ENCODE measurements around the gene SCYL2. TPM values are rescaled to one million over a fixed set of nuclear protein-coding genes. Genes with fewer than 3 reads are reported as not detected.

Gene SCYL2
- polyA plus RNA-seq, 1 donor from 2014 or later = 101 TPM

DNA sequence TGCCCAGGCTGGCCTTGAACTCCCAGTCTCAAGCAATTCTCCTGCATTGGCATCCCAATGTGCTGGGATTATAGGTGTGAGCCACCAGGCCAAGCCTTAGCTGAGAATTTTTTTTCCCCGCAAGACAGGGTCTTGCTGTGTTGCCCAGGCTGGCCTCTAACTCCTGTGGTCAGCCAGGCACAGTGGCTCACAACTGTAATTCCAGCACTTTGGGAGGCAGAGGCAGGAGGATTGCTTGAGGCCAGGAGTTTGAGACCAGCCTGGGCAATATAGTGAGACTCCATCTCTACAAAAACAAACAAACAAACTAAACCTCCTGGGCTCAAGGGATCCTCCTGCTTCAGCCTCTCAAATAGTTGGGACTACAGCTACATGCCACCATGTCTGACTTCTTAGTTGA lies 27.4 kb upstream of the SCYL2 start:
- Histone ChIP-seq H3F3A (ENCODE audit: insufficient read depth, low read length, poor library complexity, severe bottlenecking) (no peaks in the 10 kb centered on the region), H3K9me2 (ENCODE audit: insufficient read depth, low read length) (no peaks in the 10 kb centered on the region), H3K36me3 (ENCODE audit: insufficient read depth, low read length) (no peaks in the 10 kb centered on the region), H3K4me2 (ENCODE audit: low read length) (no peak overlapping the region), H3K9ac (ENCODE audit: low read length) (no peak overlapping the region), H4K20me1 (ENCODE audit: insufficient read depth) (no peaks in the 10 kb centered on the region), H3K79me2 (replicated peaks; ENCODE audit: insufficient read depth, low read length) (no peaks in the 10 kb centered on the region), H3K27me3 (ENCODE audit: insufficient read depth, low read depth, low read length) (no peaks in the 10 kb centered on the region), H3K27ac (ENCODE audit: low read length) (no peak overlapping the region), H3K9me3 (ENCODE audit: low read length) (no peaks in the 10 kb centered on the region), H3K4me3 (ENCODE audit: low read length) (no peak overlapping the region), H2AFZ (ENCODE audit: low read depth, low read length) (no peak overlapping the region)
- no peak for TF ChIP-seq RAD21 (conservative IDR thresholded peaks at IDR 0.05)
- no peak for TF ChIP-seq SMC3 (conservative IDR thresholded peaks at IDR 0.05; ENCODE audit: poor library complexity)
- no peak for TF ChIP-seq EP300 (conservative IDR thresholded peaks at IDR 0.05; ENCODE audit: poor library complexity, severe bottlenecking)
- no peak for TF ChIP-seq TAF1 (IDR thresholded peaks at IDR 0.05; ENCODE audit: low read depth)
- TF ChIP-seq MXI1 (conservative IDR thresholded peaks at IDR 0.05; ENCODE audit: poor library complexity, severe bottlenecking) = no peak
- no peak for TF ChIP-seq EZH2 (IDR thresholded peaks at IDR 0.05; ENCODE audit: borderline replicate concordance, insufficient read depth, low read length, poor library complexity, severe bottlenecking)
- TF ChIP-seq, protein P1, sequence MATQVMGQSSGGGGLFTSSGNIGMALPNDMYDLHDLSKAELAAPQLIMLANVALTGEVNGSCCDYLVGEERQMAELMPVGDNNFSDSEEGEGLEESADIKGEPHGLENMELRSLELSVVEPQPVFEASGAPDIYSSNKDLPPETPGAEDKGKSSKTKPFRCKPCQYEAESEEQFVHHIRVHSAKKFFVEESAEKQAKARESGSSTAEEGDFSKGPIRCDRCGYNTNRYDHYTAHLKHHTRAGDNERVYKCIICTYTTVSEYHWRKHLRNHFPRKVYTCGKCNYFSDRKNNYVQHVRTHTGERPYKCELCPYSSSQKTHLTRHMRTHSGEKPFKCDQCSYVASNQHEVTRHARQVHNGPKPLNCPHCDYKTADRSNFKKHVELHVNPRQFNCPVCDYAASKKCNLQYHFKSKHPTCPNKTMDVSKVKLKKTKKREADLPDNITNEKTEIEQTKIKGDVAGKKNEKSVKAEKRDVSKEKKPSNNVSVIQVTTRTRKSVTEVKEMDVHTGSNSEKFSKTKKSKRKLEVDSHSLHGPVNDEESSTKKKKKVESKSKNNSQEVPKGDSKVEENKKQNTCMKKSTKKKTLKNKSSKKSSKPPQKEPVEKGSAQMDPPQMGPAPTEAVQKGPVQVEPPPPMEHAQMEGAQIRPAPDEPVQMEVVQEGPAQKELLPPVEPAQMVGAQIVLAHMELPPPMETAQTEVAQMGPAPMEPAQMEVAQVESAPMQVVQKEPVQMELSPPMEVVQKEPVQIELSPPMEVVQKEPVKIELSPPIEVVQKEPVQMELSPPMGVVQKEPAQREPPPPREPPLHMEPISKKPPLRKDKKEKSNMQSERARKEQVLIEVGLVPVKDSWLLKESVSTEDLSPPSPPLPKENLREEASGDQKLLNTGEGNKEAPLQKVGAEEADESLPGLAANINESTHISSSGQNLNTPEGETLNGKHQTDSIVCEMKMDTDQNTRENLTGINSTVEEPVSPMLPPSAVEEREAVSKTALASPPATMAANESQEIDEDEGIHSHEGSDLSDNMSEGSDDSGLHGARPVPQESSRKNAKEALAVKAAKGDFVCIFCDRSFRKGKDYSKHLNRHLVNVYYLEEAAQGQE (IDR thresholded peaks at IDR 0.05; ENCODE audit: borderline replicate concordance) = no peak
- TF ChIP-seq, protein P2, sequence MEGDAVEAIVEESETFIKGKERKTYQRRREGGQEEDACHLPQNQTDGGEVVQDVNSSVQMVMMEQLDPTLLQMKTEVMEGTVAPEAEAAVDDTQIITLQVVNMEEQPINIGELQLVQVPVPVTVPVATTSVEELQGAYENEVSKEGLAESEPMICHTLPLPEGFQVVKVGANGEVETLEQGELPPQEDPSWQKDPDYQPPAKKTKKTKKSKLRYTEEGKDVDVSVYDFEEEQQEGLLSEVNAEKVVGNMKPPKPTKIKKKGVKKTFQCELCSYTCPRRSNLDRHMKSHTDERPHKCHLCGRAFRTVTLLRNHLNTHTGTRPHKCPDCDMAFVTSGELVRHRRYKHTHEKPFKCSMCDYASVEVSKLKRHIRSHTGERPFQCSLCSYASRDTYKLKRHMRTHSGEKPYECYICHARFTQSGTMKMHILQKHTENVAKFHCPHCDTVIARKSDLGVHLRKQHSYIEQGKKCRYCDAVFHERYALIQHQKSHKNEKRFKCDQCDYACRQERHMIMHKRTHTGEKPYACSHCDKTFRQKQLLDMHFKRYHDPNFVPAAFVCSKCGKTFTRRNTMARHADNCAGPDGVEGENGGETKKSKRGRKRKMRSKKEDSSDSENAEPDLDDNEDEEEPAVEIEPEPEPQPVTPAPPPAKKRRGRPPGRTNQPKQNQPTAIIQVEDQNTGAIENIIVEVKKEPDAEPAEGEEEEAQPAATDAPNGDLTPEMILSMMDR (IDR thresholded peaks at IDR 0.05; ENCODE audit: poor library complexity, severe bottlenecking) = no peak
- TF ChIP-seq POLR2AphosphoS5 (IDR thresholded peaks at IDR 0.05) = no peak

DNA sequence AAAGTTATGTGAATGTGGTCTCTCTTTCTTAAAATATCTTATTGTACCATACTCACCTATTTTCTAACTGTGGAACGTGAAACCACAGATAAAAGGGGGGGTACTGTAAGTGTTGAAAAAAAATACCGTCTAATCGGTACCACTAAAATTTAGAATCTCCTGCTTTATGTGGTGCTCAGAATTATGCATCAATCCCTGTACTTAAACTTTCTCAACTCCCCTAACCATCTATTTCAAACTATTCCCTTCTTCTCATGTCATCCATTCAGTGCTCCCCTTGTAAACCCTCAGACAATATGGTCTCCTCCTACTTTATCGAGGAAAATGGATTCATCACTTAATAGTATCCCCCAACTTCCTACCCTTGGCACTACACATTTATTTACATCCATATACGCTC lies 23.8 kb upstream of the SCYL2 start:
- no peak overlapping the region for H2AFZ ChIP-seq (ENCODE audit: low read depth, low read length)
- no peak overlapping the region for H3K4me2 ChIP-seq (ENCODE audit: low read length)
- no peaks in the 10 kb centered on the region for H4K20me1 ChIP-seq (ENCODE audit: insufficient read depth)
- H3K79me2 ChIP-seq (replicated peaks; ENCODE audit: insufficient read depth, low read length) = no peaks in the 10 kb centered on the region
- no peak overlapping the region for H3K4me3 ChIP-seq (ENCODE audit: low read length)
- H3F3A ChIP-seq (ENCODE audit: insufficient read depth, low read length, poor library complexity, severe bottlenecking) = no peaks in the 10 kb centered on the region
- H3K27ac ChIP-seq (ENCODE audit: low read length) = no peak overlapping the region
- no peak for TF ChIP-seq EP300 (conservative IDR thresholded peaks at IDR 0.05; ENCODE audit: poor library complexity, severe bottlenecking)
- TF ChIP-seq, protein P1 (IDR thresholded peaks at IDR 0.05; ENCODE audit: borderline replicate concordance) = no peak
- H3K9ac ChIP-seq (ENCODE audit: low read length) = no peak overlapping the region
- H3K36me3 ChIP-seq (ENCODE audit: insufficient read depth, low read length) = no peaks in the 10 kb centered on the region
- H3K9me2 ChIP-seq (ENCODE audit: insufficient read depth, low read length) = no peaks in the 10 kb centered on the region
- H3K27me3 ChIP-seq (ENCODE audit: insufficient read depth, low read depth, low read length) = no peaks in the 10 kb centered on the region
- no peaks in the 10 kb centered on the region for H3K9me3 ChIP-seq (ENCODE audit: low read length)
